Small intestine (tissue), 7 donors: Measurements from ENCODE around the gene SEPTIN3. TPM values are rescaled to one million over a fixed set of nuclear protein-coding genes. Genes with fewer than 3 reads are reported as not detected.

Source experiments
- DNase-seq, 2 donors: peaks; one replicate each; pipeline versions ENCODE4 v3.0.0 to v3.0.0-alpha.2; 2013
- FAIRE-seq: peaks from 2 replicates; lab custom pipeline; 2012; peaks lifted over from hg19 to GRCh38; lab: Jason Lieb, UNC
- H3K27ac ChIP-seq, 3 donors: one replicate each; pipeline ENCODE4 v1.5.1; 2013; ENCODE audit warnings: low read length in 2 of 3, mild to moderate bottlenecking in 2 of 3, control low read depth in 1 of 3, inconsistent platforms in 1 of 3, low read depth in 1 of 3, moderate library complexity in 1 of 3
- H3K27me3 ChIP-seq, 3 donors: one replicate each; pipeline ENCODE4 v1.6.1; 2013; ENCODE audit warnings: low read length in 3 of 3, inconsistent platforms in 1 of 3; ENCODE audit not compliant: control insufficient read depth in 3 of 3, insufficient read depth in 3 of 3
- H3K36me3 ChIP-seq, 3 donors: one replicate each; pipeline ENCODE4 v1.6.1; 2013; ENCODE audit warnings: low read length in 3 of 3, inconsistent platforms in 1 of 3, low read depth in 1 of 3, mild to moderate bottlenecking in 1 of 3, moderate library complexity in 1 of 3; ENCODE audit not compliant: control insufficient read depth in 3 of 3, insufficient read depth in 2 of 3
- H3K4me1 ChIP-seq, 3 donors: one replicate each; pipeline ENCODE4 v1.6.1; 2013; ENCODE audit warnings: low read length in 2 of 3, inconsistent platforms in 1 of 3, low read depth in 1 of 3, mild to moderate bottlenecking in 1 of 3, moderate library complexity in 1 of 3; ENCODE audit not compliant: control insufficient read depth in 3 of 3, insufficient read depth in 2 of 3
- H3K4me3 ChIP-seq, 3 donors: one replicate each; pipeline ENCODE4 v1.5.1; 2013; ENCODE audit warnings: low read length in 3 of 3, control low read depth in 1 of 3, inconsistent platforms in 1 of 3, low read depth in 1 of 3, mild to moderate bottlenecking in 1 of 3, moderate library complexity in 1 of 3
- H3K9me3 ChIP-seq, 2 donors: one replicate each; pipeline ENCODE4 v1.6.1; 2013; ENCODE audit warnings: low read depth in 1 of 2, low read length in 1 of 2; ENCODE audit not compliant: control insufficient read depth in 2 of 2, insufficient read depth in 1 of 2
- WGBS, 3 donors: extraction: QIAGEN DNeasy Blood & Tissue Kit; methylation state at CpG; one replicate each; pipeline ENCODE4 v1.1.7; 2013; 5-methylcytosine and 5-hydroxymethylcytosine counted together
- polyA plus RNA-seq, 4 donors: library from polyadenylated mRNA; stranded (reverse) in 3 of 4; unstranded in 1 of 4; fragments of 200-250 nt in 3 of 4; fragments of 120-200 nt in 1 of 4; gene quantifications; one replicate each; pipeline versions ENCODE4 v1.2.1 to v1.2.3, GENCODE V29; 2013
- donor health status: healthy with polysubstance abuse.
- donor health status: control.
- donor health status: control.
- donor health status: Bipolar disorder and iron deficiency.
- donor health status: healthy.

SEPTIN3 gene
- polyA plus RNA-seq, 4 donors = 0.49 to 1.2 (median 0.81) TPM; not detected in 1

DNA sequence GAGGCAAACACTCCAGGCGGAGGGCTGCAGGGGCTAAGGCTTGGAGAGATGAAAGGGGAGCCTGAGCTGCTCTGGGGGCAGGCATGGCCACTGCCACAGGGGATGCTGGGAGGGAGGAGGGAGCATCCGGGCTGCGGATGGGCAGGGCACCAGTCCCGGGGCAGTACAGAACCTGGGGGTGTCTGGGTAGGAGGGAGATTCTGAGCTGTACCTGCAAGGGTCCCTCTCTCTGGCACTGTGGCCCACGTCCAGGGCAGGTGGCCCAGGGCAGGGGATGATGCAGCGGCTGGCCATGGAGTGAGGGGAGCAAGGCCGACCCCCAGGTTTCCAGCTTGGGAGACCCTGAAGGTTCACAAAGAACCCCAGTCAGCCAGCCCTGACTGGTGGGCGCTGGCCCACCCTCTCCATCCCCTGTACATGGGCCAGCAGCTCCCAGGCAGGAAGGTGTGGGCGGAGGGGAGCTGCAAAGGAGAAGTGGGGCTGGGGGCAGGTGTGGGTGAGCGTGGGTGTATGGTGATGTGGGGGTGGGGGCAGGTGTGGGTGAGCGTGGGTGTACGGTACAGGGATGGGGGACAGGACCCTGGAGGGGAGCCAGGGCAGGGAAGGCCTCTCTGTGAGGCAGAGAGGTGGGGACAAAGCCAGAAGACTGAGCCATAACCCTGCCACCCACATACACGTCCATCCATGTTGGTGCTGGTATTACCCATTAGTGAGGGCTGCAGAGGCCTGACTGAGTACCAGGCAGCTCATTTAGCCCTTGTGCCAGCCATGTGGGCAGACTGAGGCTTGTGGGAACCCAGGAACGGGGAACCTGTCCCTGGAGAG, 40.4 kb upstream of the SEPTIN3 start:
- DNase-seq (no peak), FAIRE-seq (no peak)
- Histone ChIP-seq H3K4me1 (peaks cover 0 to 2% (median 2%) of the 10 kb centered on the region in 3 donors), H3K27me3 (peaks cover 0 to 20% (median 7%) of the 10 kb centered on the region in 3 donors), H3K4me3 (no peak overlapping the region), H3K36me3 (peaks cover 0 to 8% (median 0%) of the 10 kb centered on the region in 3 donors), H3K9me3 (no peaks in the 10 kb centered on the region), H3K27ac (no peak overlapping the region)
- WGBS, 3 donors = 64 to 72% (median 64%) methylated on average over 11 to 14 of the region's 14 CpGs

- 58 to 73% (median 68%) methylated on average over 8 of the region's 8 CpGs for WGBS, 3 donors
- H3K4me1 ChIP-seq = peaks cover 0 to 2% (median 2%) of the 10 kb centered on the region in 3 donors
- FAIRE-seq (no peak), DNase-seq (no peak)
- H3K9me3 ChIP-seq = no peaks in the 10 kb centered on the region
- H3K27me3 ChIP-seq = peaks cover 0 to 20% (median 7%) of the 10 kb centered on the region in 3 donors
- H3K27ac ChIP-seq = no peak overlapping the region
- no peak overlapping the region for H3K4me3 ChIP-seq
- H3K36me3 ChIP-seq = peaks cover 0 to 8% (median 0%) of the 10 kb centered on the region in 3 donors
These were observed 39.8 kb upstream of the SEPTIN3 start for GRCh38 chr22:41929418-41929810.

- no peak for FAIRE-seq
- peaks cover 0 to 8% (median 0%) of the 10 kb centered on the region in 3 donors for H3K27me3 ChIP-seq
- no peaks in the 10 kb centered on the region for H3K9me3 ChIP-seq
- no peak for DNase-seq
- 59 to 76% (median 68%) methylated on average over 10 of the region's 10 CpGs for whole genome bisulfite sequencing, 3 donors
- H3K4me3 ChIP-seq = no peak overlapping the region
- H3K36me3 ChIP-seq = peaks cover 0 to 22% (median 0%) of the 10 kb centered on the region in 3 donors
- no peaks in the 10 kb centered on the region for H3K4me1 ChIP-seq
- H3K27ac ChIP-seq = no peak overlapping the region
These were observed 37.5 kb upstream of the SEPTIN3 start for GRCh38 chr22:41931701-41932269.

DNA sequence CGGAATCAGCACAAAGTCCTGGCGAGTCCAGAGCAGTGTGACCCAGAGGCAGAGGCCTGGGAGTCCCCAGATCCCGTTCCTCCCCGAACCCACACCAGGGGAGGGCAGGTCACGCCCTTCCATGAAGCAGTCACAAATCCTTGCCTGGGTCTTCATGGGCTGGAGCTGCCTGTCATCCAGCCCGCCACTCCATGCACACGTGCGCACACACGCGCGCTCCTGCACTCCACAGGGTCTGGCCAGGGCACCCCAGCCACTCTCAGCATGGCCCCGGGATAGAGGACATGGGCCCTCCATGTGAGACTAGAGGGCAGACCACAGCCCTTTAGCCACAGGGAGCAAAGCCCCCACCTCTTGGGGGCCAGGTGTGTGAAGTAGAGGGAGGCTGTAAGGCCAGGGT, 36.9 kb upstream of the SEPTIN3 start:
- H3K4me3 ChIP-seq = no peak overlapping the region
- no peak overlapping the region for H3K27ac ChIP-seq
- DNase-seq = no peak
- 91 to 96% (median 95%) methylated on average over 9 to 12 of the region's 12 CpGs for WGBS, 3 donors
- H3K9me3 ChIP-seq = no peaks in the 10 kb centered on the region
- H3K4me1 ChIP-seq = no peaks in the 10 kb centered on the region
- H3K36me3 ChIP-seq = peaks cover 0 to 24% (median 0%) of the 10 kb centered on the region in 3 donors
- no peak for FAIRE-seq
- peaks cover 0 to 2% (median 0%) of the 10 kb centered on the region in 3 donors for H3K27me3 ChIP-seq

DNA sequence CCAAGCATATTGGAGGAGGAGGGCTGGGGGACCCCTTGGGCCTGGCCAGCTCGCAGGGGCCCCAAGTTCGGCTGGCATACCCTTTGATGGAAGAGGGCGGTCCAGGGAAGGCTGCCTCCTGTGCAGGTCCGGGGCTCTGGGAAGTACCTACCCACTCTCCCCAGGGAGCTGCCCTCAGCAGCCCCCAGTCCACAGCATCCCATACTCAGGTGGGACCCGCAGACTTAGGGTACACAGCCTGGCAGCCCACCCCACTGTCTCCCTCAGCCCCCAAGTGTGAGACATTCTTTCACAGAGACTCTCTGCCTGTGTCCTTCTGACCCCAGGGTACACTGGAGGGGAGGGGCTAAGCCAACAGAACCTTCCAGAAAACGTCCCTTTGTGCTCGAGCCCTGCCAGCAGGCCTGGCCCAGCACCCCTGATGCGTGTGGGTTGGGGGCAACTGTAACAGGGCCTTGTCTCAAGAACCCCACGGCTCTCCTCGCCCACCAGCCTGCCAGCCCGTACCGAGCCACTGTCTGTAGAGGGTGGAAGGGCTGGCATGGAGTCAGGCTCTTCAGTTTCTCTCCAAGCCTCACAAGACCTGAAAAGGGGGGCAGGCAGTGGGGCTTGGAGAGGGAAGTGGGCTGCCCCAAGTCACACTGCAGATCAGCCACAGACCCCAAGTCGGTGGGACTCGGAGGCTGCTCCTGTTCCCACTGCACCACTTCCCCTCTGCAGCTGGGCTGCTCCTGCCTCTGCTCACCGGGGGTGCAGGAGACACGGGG, 35.6 kb upstream of the SEPTIN3 start:
- Histone ChIP-seq H3K9me3 (no peaks in the 10 kb centered on the region), H3K4me3 (no peak overlapping the region), H3K4me1 (no peaks in the 10 kb centered on the region), H3K27ac (no peak overlapping the region), H3K36me3 (peaks cover 0 to 27% (median 0%) of the 10 kb centered on the region in 3 donors), H3K27me3 (no peaks in the 10 kb centered on the region)
- no peak for FAIRE-seq
- DNase-seq = no peak
- WGBS, 3 donors = 75 to 77% (median 76%) methylated on average over 14 to 16 of the region's 16 CpGs

- FAIRE-seq (no peak), DNase-seq (no peak)
- no peaks in the 10 kb centered on the region for H3K27me3 ChIP-seq
- no peak overlapping the region for H3K4me3 ChIP-seq
- H3K4me1 ChIP-seq = no peaks in the 10 kb centered on the region
- peaks cover 0 to 35% (median 0%) of the 10 kb centered on the region in 3 donors for H3K36me3 ChIP-seq
- no peak overlapping the region for H3K27ac ChIP-seq
- 92 to 95% (median 95%) methylated on average over 17 of the region's 17 CpGs for WGBS, 3 donors
- no peaks in the 10 kb centered on the region for H3K9me3 ChIP-seq
These were observed 34.8 kb upstream of the SEPTIN3 start for GRCh38 chr22:41934284-41935014.

GRCh38 chr22:41935015-41935351, 34.3 kb upstream of the SEPTIN3 start:
- H3K27me3 ChIP-seq = no peaks in the 10 kb centered on the region
- H3K36me3 ChIP-seq = peaks cover 0 to 39% (median 0%) of the 10 kb centered on the region in 3 donors
- H3K4me1 ChIP-seq = no peaks in the 10 kb centered on the region
- H3K27ac ChIP-seq = no peak overlapping the region
- H3K4me3 ChIP-seq = no peak overlapping the region
- peaks cover 0 to 2% of the 10 kb centered on the region in 2 donors for H3K9me3 ChIP-seq
- no peak for FAIRE-seq
- 78 to 89% (median 82%) methylated on average over 4 of the region's 4 CpGs for WGBS, 3 donors
- DNase-seq = no peak

DNA sequence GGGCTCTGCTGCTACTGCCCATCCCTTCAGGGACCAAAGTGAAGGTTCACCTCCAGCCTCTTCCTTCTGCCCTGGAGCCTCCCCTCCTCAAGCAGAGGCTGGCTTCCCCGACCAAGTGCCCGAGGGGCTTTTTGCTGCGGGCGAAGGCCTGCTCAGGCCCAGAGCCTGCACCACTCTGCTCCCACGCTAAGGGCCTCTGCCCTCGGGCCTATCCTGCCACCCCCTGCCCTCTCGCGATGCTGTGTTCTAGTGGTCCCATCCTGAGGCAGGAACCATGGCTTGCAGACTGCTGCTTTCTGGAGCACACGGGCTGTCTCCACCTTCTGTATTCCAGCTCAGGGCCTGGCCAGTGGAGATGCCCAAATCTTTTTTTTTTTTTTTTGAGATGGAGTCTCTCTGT, 33.7 kb upstream of the SEPTIN3 start:
- no peak for FAIRE-seq
- H3K27me3 ChIP-seq = no peaks in the 10 kb centered on the region
- H3K4me1 ChIP-seq = no peaks in the 10 kb centered on the region
- H3K9me3 ChIP-seq = peaks cover 0 to 4% of the 10 kb centered on the region in 2 donors
- H3K4me3 ChIP-seq = no peak overlapping the region
- peaks cover 0 to 42% (median 0%) of the 10 kb centered on the region in 3 donors for H3K36me3 ChIP-seq
- 89 to 100% (median 94%) methylated on average over 7 to 9 of the region's 9 CpGs for WGBS, 3 donors
- no peak overlapping the region for H3K27ac ChIP-seq
- no peak for DNase-seq
